Esophagus mucosa (tissue), 1 donor: ENCODE measurements around the gene STRA8. TPM values are rescaled to one million over a fixed set of nuclear protein-coding genes. Genes with fewer than 3 reads are reported as not detected.

Experiments
- ATAC-seq: fragments of 200-7000 bp; cut with Tn5 transposase; one replicate; pipeline ENCODE4 v1.9.1; 2020
- total RNA-seq: library from RNA; stranded (reverse); gene quantifications from one replicate; pipeline ENCODE4 v1.2.4, GENCODE V29; 2023
- donor health status: DM: yes; HTN: yes; CAD: no.

Gene STRA8
- total RNA-seq, 1 donor from 2014 or later, result not detected

DNA sequence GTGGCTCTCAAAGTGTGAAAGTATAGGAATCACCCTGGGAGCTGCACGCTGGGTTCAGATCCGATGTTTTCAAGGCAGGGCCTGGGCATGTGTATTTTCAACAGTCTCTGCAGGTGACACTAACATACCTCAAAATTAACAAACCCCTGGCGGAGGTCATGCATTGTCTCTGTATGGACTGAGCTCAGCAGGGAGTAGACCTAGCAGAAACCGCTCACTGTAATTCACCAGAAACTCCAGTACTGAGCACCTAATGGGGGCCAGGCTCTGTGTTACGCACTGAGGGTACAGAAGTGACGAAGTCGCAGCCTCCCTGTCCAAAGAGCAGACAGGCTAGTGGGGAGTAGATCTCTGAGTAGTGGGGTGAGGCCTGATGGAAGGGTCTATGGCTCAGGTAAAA is 5.6 kb downstream of the STRA8 start:
- ATAC-seq, result no peak

DNA sequence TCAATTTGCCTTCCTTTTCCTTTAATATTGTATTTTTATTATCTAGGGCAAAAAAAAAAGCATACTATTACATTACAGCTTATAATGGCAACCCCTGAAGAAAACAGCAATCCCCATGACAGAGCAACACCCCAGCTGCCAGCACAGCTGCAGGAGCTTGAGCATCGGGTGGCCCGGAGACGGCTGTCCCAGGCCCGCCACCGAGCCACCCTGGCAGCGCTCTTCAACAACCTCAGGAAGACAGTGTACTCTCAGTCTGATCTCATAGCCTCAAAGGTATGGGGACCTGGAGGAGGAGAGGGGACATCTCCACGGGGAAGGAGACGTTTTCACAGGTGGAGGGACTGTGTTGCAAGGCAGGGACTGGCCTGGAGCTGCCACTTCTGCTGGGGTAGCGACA is 6.8 kb downstream of the STRA8 start:
- no peak for ATAC-seq

DNA sequence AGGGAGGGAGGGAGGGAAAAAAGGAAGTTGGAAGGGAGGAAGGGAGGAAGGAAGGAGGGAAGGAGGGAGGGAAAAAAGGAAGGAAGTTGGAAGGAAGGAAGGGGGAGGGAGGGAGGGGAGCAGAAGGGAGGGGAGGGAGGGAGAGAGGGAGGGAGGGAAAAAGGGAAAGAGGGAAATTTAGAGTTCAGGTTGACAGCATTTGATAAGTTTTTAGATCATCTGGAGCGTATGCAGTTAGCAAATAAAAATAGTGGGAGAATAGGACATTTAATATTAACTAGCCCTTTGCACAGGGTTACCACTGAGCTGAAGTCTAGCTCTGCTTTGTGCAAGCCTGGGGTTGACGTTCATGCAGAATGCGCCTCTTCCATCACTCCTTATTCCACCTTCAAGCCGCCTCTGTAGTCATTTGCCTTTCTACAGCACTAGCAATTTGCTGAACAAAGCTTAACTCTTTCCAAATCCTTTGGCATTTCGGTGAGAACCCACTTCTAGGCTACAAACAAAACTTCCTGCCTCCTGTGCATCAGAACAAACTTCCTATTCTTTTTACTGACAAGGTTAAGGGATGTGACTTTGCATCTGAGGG is 8.6 kb downstream of the STRA8 start:
- ATAC-seq, result no peak

DNA sequence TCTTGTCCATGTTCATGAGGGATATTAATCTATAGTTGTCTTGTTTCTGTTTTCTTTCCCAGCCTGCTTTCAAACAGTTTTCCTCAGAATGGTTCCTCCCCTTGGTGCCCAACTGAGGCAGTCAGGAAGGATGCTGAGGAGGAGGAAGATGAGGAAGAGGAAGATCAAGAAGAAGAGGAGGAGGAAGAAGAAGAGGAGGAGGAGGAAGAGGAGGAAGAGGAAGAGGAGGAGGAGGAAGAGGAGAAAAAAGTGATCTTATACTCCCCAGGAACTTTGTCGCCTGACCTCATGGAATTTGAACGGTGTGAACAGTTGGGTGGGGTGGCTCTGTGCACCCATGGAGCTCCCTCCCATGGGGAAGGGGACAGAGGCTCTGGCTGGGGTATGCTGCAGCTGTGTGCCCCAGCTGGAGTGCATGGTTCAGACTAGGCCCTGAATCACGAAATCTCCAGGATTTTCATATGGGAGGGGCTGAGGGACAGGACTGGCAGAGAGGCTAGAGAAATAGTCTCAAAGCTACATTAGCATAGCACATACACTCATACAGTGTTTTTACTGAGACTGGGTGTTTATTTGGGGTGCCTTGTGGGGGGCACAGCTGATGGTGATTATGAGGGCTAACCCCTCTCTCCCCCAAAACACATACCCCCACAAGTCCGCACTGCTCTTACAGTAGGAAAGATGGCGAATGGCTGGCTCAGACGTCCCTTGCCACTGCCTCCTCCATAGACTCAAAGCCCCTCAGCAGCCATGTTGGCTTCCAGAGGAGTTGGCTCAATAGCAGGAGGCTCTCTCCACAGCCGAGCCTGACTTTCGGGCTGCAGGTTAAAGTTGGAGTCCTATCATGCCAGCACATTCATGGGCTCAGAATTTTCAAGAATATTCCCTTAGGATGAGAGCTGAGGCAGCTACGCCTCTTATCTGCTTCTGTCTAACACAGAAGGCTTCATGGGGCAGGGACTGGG is 11.9 kb downstream of the STRA8 start:
- no peak for ATAC-seq

DNA sequence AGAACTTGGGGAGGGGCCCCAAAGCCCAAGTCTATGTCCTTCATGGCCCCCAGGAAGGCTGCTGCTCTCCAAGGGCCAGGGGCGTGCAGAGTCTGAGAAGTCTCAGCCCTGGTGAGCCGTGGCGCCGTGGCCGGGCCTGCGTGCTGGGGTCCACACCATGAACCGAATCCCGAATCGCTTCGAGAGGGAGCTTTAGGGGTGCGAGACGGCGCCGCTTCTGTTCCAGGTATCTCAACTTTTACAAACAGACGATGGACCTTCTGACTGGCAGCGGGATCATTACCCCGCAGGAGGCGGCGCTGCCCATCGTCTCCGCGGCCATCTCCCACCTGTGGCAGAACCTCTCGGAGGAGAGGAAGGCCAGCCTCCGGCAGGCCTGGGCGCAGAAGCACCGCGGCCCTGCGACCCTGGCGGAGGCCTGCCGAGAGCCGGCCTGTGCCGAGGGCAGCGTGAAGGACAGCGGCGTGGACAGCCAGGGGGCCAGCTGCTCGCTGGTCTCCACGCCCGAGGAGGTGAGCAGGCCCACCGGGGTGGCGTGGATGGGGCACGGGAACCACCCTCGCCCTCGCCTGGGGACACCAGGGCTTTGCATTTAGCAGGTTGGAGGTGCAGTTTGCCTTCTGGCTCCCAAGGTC is 12.7 kb downstream of the STRA8 start:
- ATAC-seq, result no peak

DNA sequence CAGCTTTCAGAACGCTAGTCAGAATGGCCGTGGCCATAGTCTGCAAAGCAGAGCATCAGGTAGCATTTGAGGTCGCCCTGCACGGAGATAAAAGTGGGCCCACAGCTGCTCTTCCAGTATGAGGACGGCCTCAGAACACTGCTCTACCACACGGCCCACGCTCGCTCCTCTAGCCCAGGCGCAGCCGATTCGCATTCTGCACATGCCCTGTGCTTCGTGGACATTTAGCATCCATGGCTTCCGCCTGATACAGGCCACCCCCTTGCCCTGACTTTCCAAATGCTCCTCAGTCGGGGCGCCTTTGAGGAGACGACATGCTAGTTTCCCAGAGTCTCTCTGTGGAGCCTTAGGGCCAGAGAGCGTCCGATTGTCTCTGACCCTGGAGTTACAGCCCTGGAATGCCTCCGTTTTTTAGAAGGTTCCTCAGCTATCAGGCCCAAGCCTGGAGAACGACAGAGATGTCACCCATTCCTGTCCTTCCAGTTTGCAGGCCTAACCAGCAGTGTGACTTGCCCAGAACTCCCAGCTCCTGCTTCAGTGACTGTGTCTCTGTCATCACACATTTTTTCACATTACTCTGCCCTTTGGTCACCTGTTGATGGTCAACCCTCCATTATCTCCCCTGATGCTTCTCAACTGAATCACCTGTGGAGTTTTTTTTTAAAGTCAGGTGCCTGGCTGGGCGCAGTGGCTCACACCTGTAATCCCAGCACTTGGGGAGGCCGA is 14.3 kb downstream of the STRA8 start:
- ATAC-seq, result peak; percentile 57

DNA sequence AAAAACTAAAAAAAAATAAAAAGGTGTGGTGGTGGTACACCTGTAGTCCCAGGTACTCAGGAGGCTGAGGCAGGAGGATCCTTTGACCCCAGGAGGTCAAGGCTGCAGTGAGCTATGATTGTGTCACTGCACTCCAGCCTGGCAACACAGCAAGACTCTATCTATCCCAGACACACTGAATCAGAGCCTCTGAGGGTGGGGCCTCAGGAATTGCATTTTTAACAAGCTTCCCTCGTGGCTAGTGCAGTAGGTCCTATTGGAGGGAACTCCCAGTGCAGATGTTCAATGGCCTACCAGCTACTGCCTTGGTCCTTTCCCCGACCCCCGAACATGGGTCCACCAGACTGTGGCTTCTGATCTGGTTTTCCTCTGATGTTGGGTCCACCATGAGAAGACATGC is 14.9 kb downstream of the STRA8 start:
- ATAC-seq, result no peak

DNA sequence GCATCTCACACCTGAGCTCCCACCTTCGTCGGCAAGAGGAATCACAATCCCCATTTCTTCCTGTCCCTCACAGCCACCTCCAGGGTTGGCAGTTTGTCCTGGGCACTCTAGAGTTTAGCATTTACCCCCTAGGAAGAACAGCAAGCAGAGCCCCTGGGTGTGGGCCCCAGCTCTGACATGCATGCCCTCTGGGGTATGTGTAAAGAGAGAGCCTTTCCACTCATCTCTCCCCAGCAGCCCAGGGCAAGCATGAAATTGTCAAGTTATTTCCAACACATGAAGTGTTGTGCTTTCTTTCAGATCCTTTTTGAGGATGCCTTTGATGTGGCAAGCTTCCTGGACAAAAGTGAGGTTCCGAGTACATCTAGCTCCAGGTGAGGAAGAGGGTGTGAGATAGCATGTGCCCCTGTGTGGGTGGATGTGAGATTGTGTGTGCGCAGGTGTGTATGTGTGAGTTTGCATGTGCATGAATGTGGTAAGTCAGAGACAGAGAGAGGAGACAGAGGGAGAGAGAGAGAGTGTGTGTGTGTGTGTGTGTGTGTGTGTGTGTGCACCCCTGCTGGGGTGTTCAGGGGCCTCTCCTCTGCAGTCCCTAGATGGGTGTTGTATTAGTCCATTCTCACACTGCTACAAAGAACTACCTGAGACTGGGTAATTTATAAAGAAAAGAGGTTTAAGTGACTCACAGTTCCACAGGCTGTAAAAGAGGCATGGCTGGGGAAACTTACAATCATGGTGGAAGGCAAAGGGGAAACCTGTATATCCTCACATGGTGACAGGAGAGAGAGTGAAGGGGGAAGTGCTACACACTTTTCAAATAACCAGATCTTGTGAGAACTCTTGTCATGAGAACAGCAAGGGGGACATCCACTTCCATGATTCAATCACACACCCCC is 18.1 kb downstream of the STRA8 start:
- ATAC-seq, result no peak

DNA sequence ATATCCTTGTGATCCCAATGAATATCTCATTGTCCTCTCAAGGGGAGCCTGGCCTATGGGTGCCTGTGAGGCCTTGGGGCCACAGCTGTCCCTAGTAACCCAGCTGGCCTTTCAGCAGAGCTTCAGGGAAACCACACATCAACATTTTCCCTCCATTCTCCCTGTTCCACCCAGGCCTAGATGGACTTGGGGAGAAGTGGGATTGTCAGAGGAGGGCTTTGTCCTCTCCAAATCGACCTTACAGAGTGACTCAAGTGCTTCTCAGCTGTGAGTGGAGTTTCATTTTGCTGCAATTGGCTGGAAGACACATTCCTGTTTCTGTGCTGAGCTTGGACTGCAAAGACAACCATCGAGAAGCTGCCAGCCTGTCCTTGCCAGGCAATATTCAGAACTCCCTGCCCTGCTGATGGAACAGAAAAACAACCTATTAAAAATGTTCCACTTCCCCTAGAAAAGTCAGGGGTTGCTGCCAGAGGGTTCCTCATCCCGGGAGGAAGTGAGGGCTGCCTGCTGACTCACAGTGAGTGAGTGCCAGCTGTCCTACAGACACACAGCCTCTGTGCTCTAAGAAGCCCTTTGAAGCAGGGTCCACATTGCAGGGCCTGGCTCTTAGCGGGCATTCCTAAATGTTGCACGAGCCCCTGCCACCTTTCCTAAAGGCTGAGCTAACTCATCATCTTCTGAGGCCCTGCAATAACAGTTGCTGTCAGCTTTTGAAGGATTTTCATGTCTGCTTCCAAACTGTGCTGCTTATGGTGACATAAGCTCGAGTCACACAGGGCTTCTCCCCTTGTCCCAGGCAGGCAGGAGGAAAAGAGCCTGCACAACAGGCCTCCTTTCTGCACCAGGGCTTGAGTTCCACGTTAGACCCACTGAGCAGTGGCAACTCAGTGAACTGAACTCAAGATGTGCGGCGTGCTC is 20.5 kb downstream of the STRA8 start:
- ATAC-seq, result peak; percentile 79

DNA sequence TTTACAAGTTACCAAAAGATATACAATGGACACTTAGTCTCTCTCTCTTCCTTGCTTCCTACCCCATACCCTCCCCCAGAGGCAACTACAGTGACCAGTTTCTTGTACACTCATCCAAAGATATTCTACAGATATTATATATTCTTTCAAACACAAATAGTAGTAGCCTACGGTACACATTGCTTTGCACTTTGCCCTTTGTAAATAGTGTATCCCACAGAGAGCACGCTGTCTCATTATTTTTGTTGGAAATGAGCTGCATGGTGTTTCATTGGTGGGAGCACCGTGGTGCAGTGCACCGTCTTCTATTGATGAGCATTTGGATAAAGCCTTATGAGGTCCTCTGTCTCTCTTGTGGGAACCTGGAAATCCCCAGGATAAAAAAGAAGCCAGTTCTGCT is 24.2 kb downstream of the STRA8 start:
- no peak for ATAC-seq

DNA sequence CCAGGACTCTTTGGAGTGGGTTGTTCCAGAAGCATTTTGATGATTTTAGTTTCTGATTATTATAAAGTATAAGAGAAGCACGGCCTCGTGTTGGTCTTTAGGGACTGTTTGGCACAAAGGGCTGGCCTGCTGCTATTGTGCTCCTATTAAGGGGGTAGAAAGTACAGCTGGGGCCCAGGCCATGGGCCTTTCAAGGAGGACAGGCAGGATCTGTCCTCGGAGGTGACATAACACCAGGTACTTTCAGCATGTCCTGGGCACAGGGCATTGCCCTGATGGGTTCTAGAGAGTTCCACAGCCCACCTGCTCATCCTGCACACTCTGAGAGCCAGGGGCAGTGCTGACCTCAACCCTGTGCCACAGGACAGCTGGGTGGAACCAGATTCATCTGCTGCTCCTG is 24.9 kb downstream of the STRA8 start:
- ATAC-seq, result no peak

DNA sequence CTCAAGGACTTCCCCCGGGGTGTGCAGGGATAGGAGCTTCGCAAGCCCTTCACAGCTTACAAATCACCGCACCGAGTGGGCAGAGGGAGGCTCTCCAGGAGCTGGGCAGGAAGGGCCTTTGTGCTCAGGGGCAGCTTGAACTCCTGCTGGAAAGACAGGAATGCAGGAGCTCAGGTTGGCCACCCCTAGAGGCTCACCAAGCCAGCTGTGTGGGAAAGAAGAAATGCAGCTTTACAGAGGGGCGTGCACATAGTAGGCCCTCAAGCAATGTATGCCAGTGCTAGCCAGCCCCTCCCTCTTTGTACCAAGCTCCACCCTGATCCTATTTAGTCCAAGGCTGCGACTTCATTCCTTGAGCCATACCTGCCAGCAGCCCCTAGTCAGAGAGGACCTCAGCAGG is 26.1 kb downstream of the STRA8 start:
- ATAC-seq, result no peak

DNA sequence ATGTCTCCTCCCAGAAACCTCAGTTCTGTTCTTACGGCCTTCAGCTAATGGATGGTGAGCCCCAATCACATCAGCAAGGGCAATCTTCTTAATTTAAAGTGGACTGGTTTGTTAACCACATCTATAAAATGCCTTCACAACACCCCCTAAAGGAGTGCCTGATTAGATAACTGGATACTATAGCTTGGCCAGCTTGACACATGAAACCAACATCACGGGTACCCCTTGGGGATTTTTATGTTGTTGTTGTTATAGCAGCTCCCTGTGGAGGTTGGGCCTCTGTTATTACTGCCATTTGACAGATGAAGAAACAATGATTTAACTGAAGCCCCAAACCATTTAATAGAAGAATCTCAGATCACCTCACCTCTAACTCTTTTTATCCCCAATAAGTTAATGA is 26.8 kb downstream of the STRA8 start:
- ATAC-seq, result no peak

DNA sequence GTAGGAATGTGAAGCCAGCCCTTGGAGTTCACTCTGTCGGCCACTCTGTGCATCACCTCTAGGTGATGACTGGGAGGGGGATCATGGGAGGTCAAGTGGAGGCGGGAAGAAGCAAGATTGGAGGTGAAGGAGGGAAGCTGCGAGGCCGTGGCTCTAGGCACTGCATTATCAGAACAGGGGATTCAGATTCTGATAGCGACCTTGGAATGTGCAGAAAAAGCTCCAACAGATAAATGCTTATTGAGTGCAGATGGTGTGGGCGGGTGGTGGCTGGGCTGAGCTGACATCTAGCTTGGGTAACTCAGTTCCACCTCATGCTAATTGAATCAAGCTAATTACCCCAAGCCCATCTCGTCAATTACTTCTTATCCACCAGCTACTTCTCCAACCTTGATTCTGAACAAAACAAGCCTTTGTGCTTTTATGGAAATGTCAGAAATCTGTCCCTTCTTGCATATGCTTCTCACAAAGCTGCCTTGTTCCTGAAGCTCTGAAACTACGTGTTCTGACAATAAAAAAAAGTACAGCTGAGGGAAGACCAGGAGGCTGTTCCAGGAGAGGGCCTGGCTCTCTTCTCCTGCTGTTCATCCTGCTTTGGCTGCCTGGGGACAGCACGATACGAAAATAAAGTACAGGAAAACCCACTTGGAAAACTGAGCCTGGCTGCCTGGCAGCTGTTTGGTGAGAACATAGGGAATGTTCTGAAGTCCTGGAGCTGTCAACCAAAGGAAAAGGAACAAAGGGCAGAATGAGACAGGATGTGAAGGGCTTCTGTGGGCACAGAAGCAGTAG is 27.5 kb downstream of the STRA8 start:
- ATAC-seq, result no peak

DNA sequence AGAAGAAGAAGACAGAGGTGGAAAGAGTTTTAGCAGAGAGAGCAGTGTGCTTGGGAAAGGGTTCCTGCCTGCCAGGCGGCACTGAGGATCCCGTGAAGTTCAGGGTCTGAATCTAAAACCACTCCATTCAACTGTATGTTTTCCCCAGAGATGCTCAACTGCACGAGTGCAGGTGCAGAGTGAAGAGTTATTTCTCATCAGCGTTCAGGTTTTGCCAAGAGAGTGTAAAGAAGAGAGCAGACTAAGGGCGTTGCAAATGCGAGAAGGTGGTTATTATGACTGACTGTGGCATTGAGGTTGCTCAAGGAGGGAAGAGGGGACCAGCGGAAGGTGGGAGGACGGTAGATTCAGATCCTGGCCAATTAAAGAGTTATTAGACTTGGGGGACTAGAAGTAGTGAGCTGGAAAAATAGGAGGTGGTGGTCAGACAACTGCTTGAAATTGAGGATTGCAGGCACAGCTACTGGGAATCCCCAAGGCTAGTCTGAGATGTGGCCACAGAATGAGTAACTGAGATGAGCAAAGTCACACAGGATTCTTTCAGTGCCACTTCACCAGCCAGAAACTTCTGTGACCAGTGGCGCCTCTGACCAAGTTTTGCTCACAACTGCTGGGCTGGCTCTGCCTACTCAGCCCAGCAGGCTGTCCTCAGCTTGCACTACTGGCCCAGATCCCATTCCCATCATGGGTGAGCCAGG is 29.1 kb downstream of the STRA8 start:
- no peak for ATAC-seq

DNA sequence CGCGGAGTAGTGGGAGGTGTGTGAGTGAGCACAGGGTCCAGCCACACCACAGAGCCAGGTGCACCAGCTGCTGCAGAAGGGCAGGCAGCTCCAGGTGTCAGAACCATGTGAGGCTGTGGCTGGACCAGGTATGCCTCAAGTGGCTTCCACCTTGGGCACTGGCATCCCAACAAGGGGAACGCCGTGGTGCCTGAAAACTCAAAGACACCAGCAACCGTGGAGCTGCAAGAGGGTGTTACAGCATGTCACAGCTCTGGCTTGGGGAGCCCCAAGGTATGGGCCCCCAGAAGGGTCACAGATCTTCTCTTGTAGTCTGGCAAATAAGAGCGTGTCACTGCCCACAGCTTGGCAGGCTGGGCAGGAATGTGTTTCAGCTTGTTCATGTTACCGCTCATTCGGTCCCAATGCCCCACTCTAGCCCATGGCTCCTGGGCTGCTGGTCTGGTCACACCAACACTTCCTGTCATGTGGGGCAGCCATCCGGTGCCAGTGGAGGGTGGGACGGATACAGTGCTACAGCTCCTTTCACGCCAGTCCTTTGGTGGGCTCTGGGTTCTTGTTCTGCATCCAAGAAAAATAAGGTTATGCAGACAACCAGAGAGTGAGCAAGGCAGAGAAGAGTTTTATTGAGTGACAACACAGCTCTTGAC is 29.8 kb downstream of the STRA8 start:
- no peak for ATAC-seq

DNA sequence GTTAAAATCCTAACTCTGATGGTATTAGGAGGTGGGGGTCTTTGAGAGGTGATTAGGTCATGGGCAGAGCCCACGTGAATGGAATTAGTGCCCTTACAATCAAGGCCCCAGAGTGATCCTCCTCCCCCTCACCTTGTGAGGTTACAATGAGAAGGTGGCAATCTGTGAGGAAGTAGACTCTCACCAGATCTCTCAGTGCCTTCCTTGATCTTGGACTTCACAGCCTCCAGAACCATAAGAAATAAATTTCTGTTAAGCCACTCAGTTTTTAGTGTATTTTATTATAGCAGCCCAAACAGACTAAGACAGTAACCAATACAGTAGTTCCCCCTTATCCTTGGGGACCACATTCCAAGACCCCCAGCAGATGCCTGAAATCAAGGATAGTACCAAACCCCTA is 32.0 kb downstream of the STRA8 start:
- no peak for ATAC-seq

DNA sequence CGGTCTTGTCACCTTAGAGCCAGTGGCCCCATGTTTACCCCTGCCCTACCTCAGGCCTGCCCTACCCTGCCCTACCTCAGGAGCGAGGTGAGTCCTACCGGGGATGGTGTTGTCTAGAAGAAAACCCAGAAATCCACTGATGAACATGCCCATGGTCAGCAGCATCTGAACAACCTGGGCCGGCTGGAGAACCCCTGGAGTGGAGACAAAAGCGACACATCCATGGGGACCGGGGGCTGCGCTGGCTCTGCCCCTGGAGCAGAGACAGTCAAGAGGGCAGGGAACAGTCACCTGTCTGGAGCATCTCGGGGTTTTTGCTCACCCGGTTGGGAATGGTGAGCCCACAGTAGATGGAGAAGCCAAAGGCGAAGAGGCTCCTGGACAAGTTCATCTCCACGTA is 36.3 kb downstream of the STRA8 start:
- no peak for ATAC-seq
